Limb (tissue), 2 donors: ENCODE measurements around the gene SRD5A3.

Experiments
- DNase-seq, 2 donors: peaks; one replicate each; pipeline ENCODE4 v3.0.0-alpha.2; 2016; ENCODE audit errors: extremely low spot score in 2 of 2

Gene SRD5A3

GRCh38 chr4:55407119-55407518 is 61.1 kb downstream of the SRD5A3 start:
- no peak for DNase-seq

DNA sequence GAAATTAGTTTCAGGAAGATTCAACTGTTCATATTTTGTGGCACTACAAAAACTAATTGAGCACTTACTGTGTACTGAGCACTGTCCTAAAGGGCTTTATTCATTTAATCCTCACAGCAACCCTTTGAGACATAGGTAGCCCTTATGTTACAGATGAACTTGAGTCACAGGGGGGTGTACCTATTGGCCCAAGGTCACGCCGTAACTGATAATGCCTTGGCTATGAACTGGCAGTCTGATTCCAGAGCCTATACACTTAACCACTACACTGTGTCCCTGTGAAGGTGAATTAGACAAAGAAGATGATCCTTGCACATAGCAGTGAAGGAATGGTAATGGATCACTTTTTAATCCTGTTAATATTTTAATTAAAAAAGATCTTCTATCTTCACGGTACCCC is 61.7 kb downstream of the SRD5A3 start:
- DNase-seq, result no peak

DNA sequence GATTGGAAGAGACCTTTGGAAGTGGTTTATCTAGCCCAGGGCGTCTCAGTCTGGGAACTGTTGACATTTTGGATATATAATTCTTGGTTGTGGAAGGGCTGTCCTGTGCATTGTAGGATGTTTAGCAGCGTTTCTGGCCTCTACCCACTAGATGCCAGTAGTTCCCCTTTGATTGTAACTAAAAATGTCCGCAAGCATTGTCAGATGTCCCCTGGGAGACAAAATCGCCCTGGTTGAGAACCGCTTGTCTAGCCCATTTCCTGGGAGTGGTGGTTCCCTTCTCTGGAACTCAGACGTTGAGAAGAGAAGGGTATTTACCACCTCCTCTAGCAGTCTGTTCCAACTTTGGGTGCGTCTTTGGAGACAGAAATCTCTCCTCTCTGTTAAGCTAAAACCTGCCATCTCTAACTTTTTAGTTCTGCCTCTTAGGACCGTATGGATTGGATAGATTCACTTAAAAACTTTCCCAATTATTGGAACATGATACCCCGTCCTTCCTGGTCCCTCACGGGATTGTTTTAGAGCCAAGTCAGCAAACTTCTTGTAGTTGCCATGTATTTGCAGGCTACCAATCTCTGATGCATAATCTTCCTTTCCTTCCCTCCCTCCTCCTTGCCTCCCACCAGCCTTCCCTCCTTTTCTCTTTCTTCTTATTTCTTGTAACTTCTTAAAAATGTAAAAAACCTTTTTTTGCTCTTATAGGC is 63.6 kb downstream of the SRD5A3 start:
- DNase-seq, result no peak

GRCh38 chr4:55410431-55410830 is 64.4 kb downstream of the SRD5A3 start:
- DNase-seq, result no peak

- DNase-seq, result no peak
These were observed 65.6 kb downstream of the SRD5A3 start for GRCh38 chr4:55411621-55412020.

DNA sequence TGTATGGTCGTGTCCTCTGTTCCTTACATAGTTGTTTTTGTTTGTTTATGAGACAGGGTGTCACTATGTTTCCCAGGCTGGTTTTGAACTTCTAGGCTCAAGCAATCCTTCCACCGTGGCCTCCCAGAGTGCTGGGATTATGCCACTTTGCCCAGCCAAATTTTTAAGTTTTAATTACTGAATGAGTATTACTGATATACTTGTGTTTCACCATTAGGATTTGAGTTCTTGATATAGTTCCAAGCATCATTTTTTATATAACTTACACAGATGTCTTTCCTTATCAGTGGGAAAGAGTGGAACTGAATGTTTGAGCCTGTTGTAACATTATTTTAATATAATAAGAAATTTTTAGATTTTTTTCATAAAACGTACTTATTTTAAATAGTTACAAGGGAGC is 70.1 kb downstream of the SRD5A3 start:
- no peak for DNase-seq
